H9 (cell line): ENCODE data around the gene OBI1. TPM values are rescaled to one million over a fixed set of nuclear protein-coding genes. Genes with fewer than 3 reads are reported as not detected.

Source experiments
- DNase-seq: peaks from one replicate; pipeline ENCODE4 v3.0.0-alpha.2; 2017
- H2AFZ ChIP-seq: one replicate; pipeline ENCODE4 v1.6.1; 2013; ENCODE audit warnings: mild to moderate bottlenecking, low read length, control low read depth, moderate library complexity
- H2AK5ac ChIP-seq: 2 replicates; pipeline ENCODE4 v1.6.1; 2013; ENCODE audit warnings: low read length, control low read depth, mixed read lengths; ENCODE audit not compliant: insufficient read length
- H2BK120ac ChIP-seq: one replicate; pipeline ENCODE4 v1.6.1; 2013; ENCODE audit warnings: low read depth, mild to moderate bottlenecking, low read length, control low read depth, inconsistent platforms; ENCODE audit not compliant: poor library complexity, severe bottlenecking
- H2BK12ac ChIP-seq: 2 replicates; pipeline ENCODE4 v1.6.1; 2013; ENCODE audit warnings: low read length, control low read depth, mixed read lengths, low read depth; ENCODE audit not compliant: insufficient read length
- H2BK15ac ChIP-seq: 2 replicates; pipeline ENCODE4 v1.6.1; 2013; ENCODE audit warnings: low read depth, low read length, control low read depth
- H2BK20ac ChIP-seq: one replicate; pipeline ENCODE4 v1.6.1; 2013; ENCODE audit warnings: low read depth, mild to moderate bottlenecking, low read length, control low read depth, inconsistent platforms; ENCODE audit not compliant: poor library complexity, severe bottlenecking
- H2BK5ac ChIP-seq: 2 replicates; pipeline ENCODE4 v1.6.1; 2013; ENCODE audit warnings: low read length, control low read depth, mixed read lengths; ENCODE audit not compliant: insufficient read length
- H3K14ac ChIP-seq: 2 replicates; pipeline ENCODE4 v1.6.1; 2013; ENCODE audit warnings: low read length, control low read depth; ENCODE audit not compliant: insufficient read depth
- H3K18ac ChIP-seq: 2 replicates; pipeline ENCODE4 v1.6.1; 2013; ENCODE audit warnings: low read depth, mild to moderate bottlenecking, mixed read lengths, low read length, control low read depth; ENCODE audit not compliant: insufficient read length
- H3K23ac ChIP-seq: 2 replicates; pipeline ENCODE4 v1.6.1; 2013; ENCODE audit warnings: low read length, control low read depth, mixed read lengths, low read depth; ENCODE audit not compliant: insufficient read length
- H3K23me2 ChIP-seq: 2 replicates; pipeline ENCODE4 v1.6.1; 2013; ENCODE audit warnings: low read depth, mild to moderate bottlenecking, mixed read lengths, low read length, control low read depth; ENCODE audit not compliant: insufficient read length, poor library complexity, severe bottlenecking
- H3K27ac ChIP-seq: 2 replicates; pipeline ENCODE4 v1.5.1; 2013; ENCODE audit warnings: low read length, control low read depth, mixed read lengths, low read depth; ENCODE audit not compliant: insufficient read length
- H3K27me3 ChIP-seq: 2 replicates; pipeline ENCODE4 v1.6.1; 2013; ENCODE audit warnings: low read length, control low read depth, inconsistent platforms; ENCODE audit not compliant: insufficient read depth
- H3K4ac ChIP-seq: 2 replicates; pipeline ENCODE4 v1.6.1; 2013; ENCODE audit warnings: low read depth, mild to moderate bottlenecking, control low read depth, inconsistent platforms, low read length, moderate library complexity
- H3K4me1 ChIP-seq: 2 replicates; pipeline ENCODE4 v1.6.1; 2013; ENCODE audit warnings: low read length, control low read depth, inconsistent platforms; ENCODE audit not compliant: insufficient read depth
- H3K4me2 ChIP-seq: 2 replicates; pipeline ENCODE4 v1.6.1; 2013; ENCODE audit warnings: low read length, control low read depth, mixed read lengths; ENCODE audit not compliant: insufficient read length, insufficient read depth
- H3K56ac ChIP-seq: 2 replicates; pipeline ENCODE4 v1.6.1; 2013; ENCODE audit warnings: low read depth, mild to moderate bottlenecking, mixed read lengths, low read length, control low read depth; ENCODE audit not compliant: insufficient read length
- H3K79me1 ChIP-seq: 2 replicates; pipeline ENCODE4 v1.6.1; 2013; ENCODE audit warnings: low read depth, mild to moderate bottlenecking, moderate library complexity, low read length, control low read depth, inconsistent platforms; ENCODE audit not compliant: insufficient read depth, poor library complexity, severe bottlenecking
- H3K79me2 ChIP-seq: 2 replicates; pipeline ENCODE4 v1.6.1; 2013; ENCODE audit warnings: low read length, control low read depth, inconsistent platforms; ENCODE audit not compliant: insufficient read depth
- H3K9ac ChIP-seq: 2 replicates; pipeline ENCODE4 v1.6.1; 2013; ENCODE audit warnings: low read length, control low read depth, mixed read lengths; ENCODE audit not compliant: insufficient read length; ENCODE audit errors: extremely low read depth
- H3K9me3 ChIP-seq: one replicate; pipeline ENCODE4 v1.6.1; 2013; ENCODE audit warnings: low read depth, low read length, inconsistent platforms; ENCODE audit not compliant: control insufficient read depth
- H3T11ph ChIP-seq: one replicate; pipeline ENCODE4 v1.6.1; 2013; ENCODE audit warnings: mild to moderate bottlenecking, low read length, control low read depth, inconsistent platforms
- H4K20me1 ChIP-seq: one replicate; pipeline ENCODE4 v1.6.1; 2013; ENCODE audit not compliant: control insufficient read depth, insufficient read length, insufficient read depth
- H4K5ac ChIP-seq: 2 replicates; pipeline ENCODE4 v1.6.1; 2013; ENCODE audit warnings: low read depth, mild to moderate bottlenecking, mixed read lengths, low read length, control low read depth; ENCODE audit not compliant: insufficient read length
- H4K8ac ChIP-seq: replicated peaks from 2 replicates; pipeline ENCODE4 v1.6.1; 2013; ENCODE audit warnings: low read length, control low read depth, mixed read lengths, low read depth; ENCODE audit not compliant: insufficient read length
- H4K91ac ChIP-seq: 2 replicates; pipeline ENCODE4 v1.6.1; 2013; ENCODE audit warnings: low read depth, mild to moderate bottlenecking, moderate library complexity, mixed read lengths, low read length, control low read depth; ENCODE audit not compliant: insufficient read length
- H3K27ac Mint-ChIP-seq, 3 experiments: 2 replicates in 2 of 3; 3 replicates in 1 of 3; pipeline ENCODE4 v1.8.0; 2020 to 2021; ENCODE audit warnings: mixed read lengths in 3 of 3, mild to moderate bottlenecking in 1 of 3, moderate library complexity in 1 of 3
- H3K27me3 Mint-ChIP-seq: 2 replicates; pipeline ENCODE4 v1.8.0; 2021; ENCODE audit warnings: low read depth, mild to moderate bottlenecking, moderate library complexity, mixed read lengths
- H3K36me3 Mint-ChIP-seq, 3 experiments: 2 replicates in 2 of 3; 3 replicates in 1 of 3; pipeline ENCODE4 v1.8.0; 2020 to 2021; ENCODE audit warnings: low read depth in 3 of 3, mixed read lengths in 3 of 3; ENCODE audit not compliant: insufficient read depth in 1 of 3
- H3K4me1 Mint-ChIP-seq, 2 experiments: 2 replicates each; pipeline ENCODE4 v1.8.0; 2020; ENCODE audit warnings: mixed read lengths in 2 of 2
- H3K4me3 Mint-ChIP-seq, 2 experiments: 2 replicates in 1 of 2; 3 replicates in 1 of 2; pipeline ENCODE4 v1.8.0; 2020 to 2021; ENCODE audit warnings: mild to moderate bottlenecking in 2 of 2, mixed read lengths in 2 of 2, moderate library complexity in 1 of 2
- H3K9me3 Mint-ChIP-seq, 2 experiments: 2 replicates in 1 of 2; 3 replicates in 1 of 2; pipeline ENCODE4 v1.8.0; 2020; ENCODE audit warnings: mild to moderate bottlenecking in 2 of 2, mixed read lengths in 2 of 2, moderate library complexity in 1 of 2
- WGBS: extraction: QIAGEN DNeasy Blood & Tissue Kit; methylation state at CpG from one replicate; pipeline ENCODE4 v1.1.7; 2013; ENCODE audit warnings: missing lambda C conversion rate, low lambda C conversion rate, mixed read lengths; ENCODE audit not compliant: insufficient read length; ENCODE audit errors: extremely low coverage; 5-methylcytosine and 5-hydroxymethylcytosine counted together
- total RNA-seq: library from RNA; stranded (reverse); gene quantifications from 2 replicates; pipeline ENCODE4 v1.2.1, GENCODE V29; 2021
- TF ChIP-seq, protein P1 (sequence below): fragments of 200-600 bp; sonication (generic); conservative IDR thresholded peaks from 3 replicates; pipeline ENCODE4 v1.8.0; 2021; ENCODE audit warnings: antibody characterized with exemption, mild to moderate bottlenecking

The OBI1 gene
- total RNA-seq, 1 experiment from 2014 or later = 24.4 TPM

- no peaks in the 10 kb centered on the region for H3K9me3 ChIP-seq
- Mint-ChIP-seq H3K27me3 (peaks cover 6% of the 10 kb centered on the region), H3K36me3 (0 out of 7 replicates have a peak, but pooled peaks cover 0 to 4% (median 0%) of the 10 kb centered on the region in 3 experiments), H3K4me1 (peaks cover 17% of the 10 kb centered on the region in 2 experiments), H3K9me3 (peaks cover 0 to 2% of the 10 kb centered on the region in 2 experiments; a peak in 2 of 5 replicates), H3K27ac (no peak overlapping the region), H3K4me3 (no peak overlapping the region)
- no peak overlapping the region for H3T11ph ChIP-seq
- no peak overlapping the region for H3K4ac ChIP-seq
- no peak overlapping the region for H3K18ac ChIP-seq
- no peaks in the 10 kb centered on the region for H3K23me2 ChIP-seq
- no peak for DNase-seq
- no peak overlapping the region for H2BK12ac ChIP-seq
- H4K5ac ChIP-seq = no peak overlapping the region
- H4K20me1 ChIP-seq = no peaks in the 10 kb centered on the region
- H3K23ac ChIP-seq = no peak overlapping the region
- no peak overlapping the region for H3K14ac ChIP-seq
- no peak overlapping the region for H4K91ac ChIP-seq
- no peak overlapping the region for H2BK120ac ChIP-seq
- no peaks in the 10 kb centered on the region for H3K79me2 ChIP-seq
- H3K4me2 ChIP-seq = no peak overlapping the region
- no peak overlapping the region for H2BK20ac ChIP-seq
- H3K27me3 ChIP-seq = no peaks in the 10 kb centered on the region
- H2AFZ ChIP-seq = no peak overlapping the region
- H2BK5ac ChIP-seq = no peak overlapping the region
- H2BK15ac ChIP-seq = no peak overlapping the region
- H3K9ac ChIP-seq = no peak overlapping the region
- H3K4me1 ChIP-seq = no peaks in the 10 kb centered on the region
- TF ChIP-seq, protein P1, sequence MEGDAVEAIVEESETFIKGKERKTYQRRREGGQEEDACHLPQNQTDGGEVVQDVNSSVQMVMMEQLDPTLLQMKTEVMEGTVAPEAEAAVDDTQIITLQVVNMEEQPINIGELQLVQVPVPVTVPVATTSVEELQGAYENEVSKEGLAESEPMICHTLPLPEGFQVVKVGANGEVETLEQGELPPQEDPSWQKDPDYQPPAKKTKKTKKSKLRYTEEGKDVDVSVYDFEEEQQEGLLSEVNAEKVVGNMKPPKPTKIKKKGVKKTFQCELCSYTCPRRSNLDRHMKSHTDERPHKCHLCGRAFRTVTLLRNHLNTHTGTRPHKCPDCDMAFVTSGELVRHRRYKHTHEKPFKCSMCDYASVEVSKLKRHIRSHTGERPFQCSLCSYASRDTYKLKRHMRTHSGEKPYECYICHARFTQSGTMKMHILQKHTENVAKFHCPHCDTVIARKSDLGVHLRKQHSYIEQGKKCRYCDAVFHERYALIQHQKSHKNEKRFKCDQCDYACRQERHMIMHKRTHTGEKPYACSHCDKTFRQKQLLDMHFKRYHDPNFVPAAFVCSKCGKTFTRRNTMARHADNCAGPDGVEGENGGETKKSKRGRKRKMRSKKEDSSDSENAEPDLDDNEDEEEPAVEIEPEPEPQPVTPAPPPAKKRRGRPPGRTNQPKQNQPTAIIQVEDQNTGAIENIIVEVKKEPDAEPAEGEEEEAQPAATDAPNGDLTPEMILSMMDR = no peak
- no peak overlapping the region for H2AK5ac ChIP-seq
- H3K56ac ChIP-seq = no peak overlapping the region
- no peak overlapping the region for H4K8ac ChIP-seq
- no peak overlapping the region for H3K27ac ChIP-seq
- no CpG with 5 or more reads among the region's 1 CpG for WGBS
- no peaks in the 10 kb centered on the region for H3K79me1 ChIP-seq
Observed at GRCh38 chr13:78679329-78679728, 20.4 kb upstream of the OBI1 start.
